Vagina (tissue), 2 donors: ENCODE results near the gene KCNH1.

Source experiments
- POLR2A ChIP-seq, 2 donors: fragments of 450-650 bp; IDR thresholded peaks; one replicate each; pipeline ENCODE4 v1.6.1; 2017; ENCODE audit warnings: antibody characterized with exemption in 2 of 2, mild to moderate bottlenecking in 2 of 2, moderate library complexity in 2 of 2
- POLR2AphosphoS5 ChIP-seq, 2 donors: sonication (generic); formaldehyde crosslinking; IDR thresholded peaks; one replicate each; pipeline ENCODE4 v1.9.0; 2017; ENCODE audit warnings: antibody characterized with exemption in 2 of 2, mild to moderate bottlenecking in 2 of 2, low read depth in 1 of 2; ENCODE audit not compliant: insufficient read depth in 1 of 2
- TF ChIP-seq, protein P1 (sequence below), 3 experiments: fragments of 450-650 bp in 2 of 3; fragments of 200-600 bp in 1 of 3; sonication (generic) in 1 of 3; IDR thresholded peaks; one replicate each; pipeline ENCODE4 v1.5.1; 2017 to 2019; ENCODE audit warnings: antibody characterized with exemption in 3 of 3, mild to moderate bottlenecking in 2 of 3, moderate library complexity in 2 of 3

DNA sequence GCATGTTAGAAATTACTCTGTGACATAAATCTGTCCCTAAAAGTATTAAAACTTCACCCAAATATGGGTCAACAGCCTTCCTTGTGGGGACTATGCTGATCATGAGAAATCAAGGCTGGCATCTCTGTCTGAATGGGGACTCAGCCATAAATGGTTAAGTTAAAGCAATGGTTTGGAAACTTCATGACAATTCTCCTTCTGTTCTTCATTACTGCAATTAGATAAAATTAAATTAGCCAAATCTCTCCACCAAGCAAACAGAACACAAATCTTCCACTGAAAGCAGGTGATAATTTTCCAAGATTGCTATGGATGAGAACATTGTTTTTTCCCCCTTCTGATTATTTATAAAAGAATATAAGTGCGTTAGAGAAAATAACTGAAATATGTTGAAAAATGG lies 346.1 kb downstream of the KCNH1 start:
- TF ChIP-seq POLR2A (IDR thresholded peaks at IDR 0.05): no peak
- TF ChIP-seq, protein P1, sequence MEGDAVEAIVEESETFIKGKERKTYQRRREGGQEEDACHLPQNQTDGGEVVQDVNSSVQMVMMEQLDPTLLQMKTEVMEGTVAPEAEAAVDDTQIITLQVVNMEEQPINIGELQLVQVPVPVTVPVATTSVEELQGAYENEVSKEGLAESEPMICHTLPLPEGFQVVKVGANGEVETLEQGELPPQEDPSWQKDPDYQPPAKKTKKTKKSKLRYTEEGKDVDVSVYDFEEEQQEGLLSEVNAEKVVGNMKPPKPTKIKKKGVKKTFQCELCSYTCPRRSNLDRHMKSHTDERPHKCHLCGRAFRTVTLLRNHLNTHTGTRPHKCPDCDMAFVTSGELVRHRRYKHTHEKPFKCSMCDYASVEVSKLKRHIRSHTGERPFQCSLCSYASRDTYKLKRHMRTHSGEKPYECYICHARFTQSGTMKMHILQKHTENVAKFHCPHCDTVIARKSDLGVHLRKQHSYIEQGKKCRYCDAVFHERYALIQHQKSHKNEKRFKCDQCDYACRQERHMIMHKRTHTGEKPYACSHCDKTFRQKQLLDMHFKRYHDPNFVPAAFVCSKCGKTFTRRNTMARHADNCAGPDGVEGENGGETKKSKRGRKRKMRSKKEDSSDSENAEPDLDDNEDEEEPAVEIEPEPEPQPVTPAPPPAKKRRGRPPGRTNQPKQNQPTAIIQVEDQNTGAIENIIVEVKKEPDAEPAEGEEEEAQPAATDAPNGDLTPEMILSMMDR (IDR thresholded peaks at IDR 0.05): no peak
- TF ChIP-seq POLR2AphosphoS5 (IDR thresholded peaks at IDR 0.05; ENCODE audit: insufficient read depth in 1 of 2, low read depth in 1 of 2): no peak
